HFFc6 (cell line): ENCODE data around the gene COMMD3. TPM values are rescaled to one million over a fixed set of nuclear protein-coding genes. Genes with fewer than 3 reads are reported as not detected.

Experiments
- DNase-seq: peaks from one replicate; pipeline ENCODE4 v3.0.0-alpha.2; 2018
- H3K27ac Mint-ChIP-seq: 2 replicates; pipeline ENCODE4 v1.8.0; 2020; ENCODE audit warnings: mild to moderate bottlenecking, mixed read lengths
- H3K27me3 Mint-ChIP-seq: 2 replicates; pipeline ENCODE4 v1.8.0; 2021; ENCODE audit warnings: mild to moderate bottlenecking, moderate library complexity, mixed read lengths; ENCODE audit not compliant: insufficient read depth
- H3K36me3 Mint-ChIP-seq: 2 replicates; pipeline ENCODE4 v1.8.0; 2021; ENCODE audit warnings: low read depth, mixed read lengths
- H3K4me1 Mint-ChIP-seq: 2 replicates; pipeline ENCODE4 v1.8.0; 2020; ENCODE audit warnings: low read depth, mixed read lengths
- H3K4me3 Mint-ChIP-seq: 2 replicates; pipeline ENCODE4 v1.8.0; 2020; ENCODE audit warnings: mild to moderate bottlenecking, moderate library complexity, mixed read lengths
- H3K9me3 Mint-ChIP-seq: 2 replicates; pipeline ENCODE4 v1.8.0; 2020; ENCODE audit warnings: mild to moderate bottlenecking, mixed read lengths
- total RNA-seq, 6 experiments: library from RNA; stranded (reverse); fragmentation: NEBNext Ultra II Directional; extraction: Animal tissue kit (Norgen Biotek cat#: 25700); gene quantifications; 2 replicates in 1 of 6; 3 replicates in 5 of 6; pipeline ENCODE4 v1.2.3, GENCODE V29; 2021
- TF ChIP-seq, protein P1 (sequence below): fragments of 200-600 bp; sonication (generic); IDR thresholded peaks from 2 replicates; pipeline ENCODE4 v1.5.0; 2021; ENCODE audit warnings: antibody characterized with exemption, mild to moderate bottlenecking

Gene COMMD3
- total RNA-seq, 6 experiments from 2014 or later = 39.5 to 47.6 (median 43.8) TPM

DNA sequence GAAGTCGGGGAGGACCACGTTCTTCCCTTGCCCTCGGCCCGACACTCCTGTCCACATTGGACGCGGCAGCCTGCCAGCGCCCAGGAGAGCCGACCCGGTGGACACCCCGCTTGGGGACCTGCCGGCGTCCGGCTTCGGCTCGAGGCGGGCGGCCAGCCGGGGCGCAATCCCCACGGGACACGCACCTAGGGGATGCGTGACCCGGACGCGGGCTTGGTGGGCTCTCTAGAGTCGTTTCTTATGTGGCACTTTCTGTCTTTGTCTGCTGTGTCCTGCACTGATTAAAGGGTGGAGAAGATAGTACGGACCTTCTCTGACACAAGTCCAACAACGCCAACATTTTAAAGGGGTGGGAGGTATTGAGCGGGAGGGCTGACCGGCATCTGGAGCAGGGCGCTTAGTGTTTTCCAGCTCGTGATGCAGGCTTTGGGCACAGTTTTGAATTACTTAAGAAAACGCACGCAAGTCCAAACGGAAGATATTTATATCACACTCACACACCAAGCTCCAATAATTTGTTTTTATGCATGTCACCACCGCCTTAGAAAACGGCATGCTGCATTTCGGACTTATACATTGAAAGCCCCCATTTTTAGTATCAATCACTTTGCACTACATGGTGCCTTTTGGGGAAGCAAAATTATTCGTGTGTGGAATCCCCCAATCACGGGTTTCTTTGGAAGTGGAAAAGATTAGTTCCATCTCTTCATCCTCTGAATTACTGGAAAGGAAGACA lies 25.2 kb downstream of the COMMD3 start:
- peaks cover 13% of the 10 kb centered on the region for H3K9me3 Mint-ChIP-seq
- peak overlapping the region; percentile 68 for H3K27ac Mint-ChIP-seq
- TF ChIP-seq, protein P1, sequence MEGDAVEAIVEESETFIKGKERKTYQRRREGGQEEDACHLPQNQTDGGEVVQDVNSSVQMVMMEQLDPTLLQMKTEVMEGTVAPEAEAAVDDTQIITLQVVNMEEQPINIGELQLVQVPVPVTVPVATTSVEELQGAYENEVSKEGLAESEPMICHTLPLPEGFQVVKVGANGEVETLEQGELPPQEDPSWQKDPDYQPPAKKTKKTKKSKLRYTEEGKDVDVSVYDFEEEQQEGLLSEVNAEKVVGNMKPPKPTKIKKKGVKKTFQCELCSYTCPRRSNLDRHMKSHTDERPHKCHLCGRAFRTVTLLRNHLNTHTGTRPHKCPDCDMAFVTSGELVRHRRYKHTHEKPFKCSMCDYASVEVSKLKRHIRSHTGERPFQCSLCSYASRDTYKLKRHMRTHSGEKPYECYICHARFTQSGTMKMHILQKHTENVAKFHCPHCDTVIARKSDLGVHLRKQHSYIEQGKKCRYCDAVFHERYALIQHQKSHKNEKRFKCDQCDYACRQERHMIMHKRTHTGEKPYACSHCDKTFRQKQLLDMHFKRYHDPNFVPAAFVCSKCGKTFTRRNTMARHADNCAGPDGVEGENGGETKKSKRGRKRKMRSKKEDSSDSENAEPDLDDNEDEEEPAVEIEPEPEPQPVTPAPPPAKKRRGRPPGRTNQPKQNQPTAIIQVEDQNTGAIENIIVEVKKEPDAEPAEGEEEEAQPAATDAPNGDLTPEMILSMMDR = no peak
- H3K36me3 Mint-ChIP-seq = peaks cover 21% of the 10 kb centered on the region
- H3K27me3 Mint-ChIP-seq = peaks cover 50% of the 10 kb centered on the region
- no peak for DNase-seq
- peaks cover 24% of the 10 kb centered on the region for H3K4me1 Mint-ChIP-seq
- H3K4me3 Mint-ChIP-seq = peak overlapping the region; percentile 91

DNA sequence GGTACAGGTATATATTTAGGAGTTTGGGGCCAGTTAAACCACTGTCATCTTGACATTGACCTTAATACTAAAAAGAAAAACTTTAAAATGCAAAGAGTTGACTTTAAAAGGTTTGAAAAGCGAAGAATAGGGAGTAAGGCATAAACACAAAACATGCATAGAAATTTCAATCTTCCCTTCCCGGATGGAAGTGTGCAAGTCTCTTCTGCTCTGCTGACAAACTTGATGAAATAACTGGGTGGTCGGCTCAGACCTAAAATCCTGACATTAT lies 25.7 kb downstream of the COMMD3 start:
- Mint-ChIP-seq H3K27ac (no peak overlapping the region), H3K4me1 (peaks cover 23% of the 10 kb centered on the region), H3K27me3 (peaks cover 49% of the 10 kb centered on the region), H3K36me3 (peaks cover 22% of the 10 kb centered on the region), H3K9me3 (peaks cover 12% of the 10 kb centered on the region), H3K4me3 (peak overlapping the region; percentile 91)
- DNase-seq = no peak
- TF ChIP-seq, protein P1 = no peak

DNA sequence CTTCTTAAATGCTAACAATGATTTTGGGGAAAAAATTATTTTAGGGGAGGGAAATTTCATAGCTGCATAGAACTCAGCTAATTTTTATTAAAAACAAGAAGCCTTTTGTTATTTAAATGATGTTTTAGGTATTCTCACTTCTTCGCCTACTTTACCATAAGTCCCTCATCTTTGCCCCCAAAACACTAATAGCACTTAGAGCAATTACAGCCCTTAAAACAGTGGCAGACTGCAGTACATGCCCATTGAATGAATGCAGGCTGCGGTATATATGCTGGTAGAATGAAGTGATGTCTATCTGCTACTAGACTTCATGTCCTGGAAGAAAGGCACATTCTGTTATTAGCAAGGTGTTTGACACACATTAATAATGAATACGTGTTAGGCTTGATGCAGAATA lies 26.2 kb downstream of the COMMD3 start:
- Mint-ChIP-seq H3K27ac (no peak overlapping the region), H3K36me3 (peaks cover 17% of the 10 kb centered on the region), H3K27me3 (peaks cover 47% of the 10 kb centered on the region), H3K4me3 (no peak overlapping the region), H3K4me1 (peaks cover 18% of the 10 kb centered on the region), H3K9me3 (peaks cover 6% of the 10 kb centered on the region)
- TF ChIP-seq, protein P1 = no peak
- DNase-seq = no peak

DNA sequence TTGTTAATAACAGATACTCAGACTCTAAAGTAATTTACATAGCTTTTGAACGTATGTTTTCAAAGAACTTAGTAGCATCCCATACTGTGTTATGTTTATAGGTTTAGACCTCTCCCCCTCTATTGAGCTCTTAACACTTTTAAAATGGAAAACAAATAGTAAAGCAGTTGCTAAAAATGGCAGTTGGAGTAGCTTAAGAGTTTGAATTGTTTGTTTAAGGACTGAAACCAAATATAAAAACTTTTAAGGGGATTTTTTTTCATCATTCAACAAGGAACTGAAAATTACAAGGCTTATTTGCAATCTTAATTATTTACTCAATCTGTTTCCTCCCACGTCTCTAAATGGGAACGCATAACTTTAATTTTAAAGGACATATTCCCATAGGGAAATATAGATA lies 27.5 kb downstream of the COMMD3 start:
- peaks cover 45% of the 10 kb centered on the region for H3K27me3 Mint-ChIP-seq
- peaks cover 14% of the 10 kb centered on the region; the same call in 1 of the 2 replicates for H3K36me3 Mint-ChIP-seq
- H3K4me1 Mint-ChIP-seq = peaks cover 17% of the 10 kb centered on the region
- TF ChIP-seq, protein P1 = no peak
- peaks cover 4% of the 10 kb centered on the region; the same call in 1 of the 2 replicates for H3K9me3 Mint-ChIP-seq
- no peak overlapping the region for H3K27ac Mint-ChIP-seq
- no peak for DNase-seq
- no peak overlapping the region for H3K4me3 Mint-ChIP-seq

DNA sequence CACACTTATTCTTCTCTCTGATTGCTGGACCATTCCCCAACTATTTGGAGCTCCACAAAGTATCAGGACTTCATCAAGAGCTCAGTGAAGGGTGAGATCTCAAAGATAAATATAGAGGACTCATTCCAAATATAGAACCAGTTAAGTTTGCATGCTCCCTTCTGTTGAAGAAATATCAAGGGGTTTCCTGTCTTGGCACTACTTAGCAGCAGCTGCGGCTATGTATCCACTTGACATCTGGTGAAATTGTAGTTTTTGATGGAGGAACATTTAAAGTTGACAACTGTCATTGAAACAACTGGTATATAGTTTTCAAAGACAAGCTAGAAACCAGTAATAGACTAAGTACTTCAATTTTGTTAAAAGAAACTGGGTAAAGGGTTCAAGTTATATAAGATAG lies 28.1 kb downstream of the COMMD3 start:
- no peak for DNase-seq
- Mint-ChIP-seq H3K4me3 (no peak overlapping the region), H3K27ac (no peak overlapping the region), H3K9me3 (peaks cover 4% of the 10 kb centered on the region; the same call in 1 of the 2 replicates), H3K4me1 (peaks cover 17% of the 10 kb centered on the region), H3K36me3 (peaks cover 14% of the 10 kb centered on the region; the same call in 1 of the 2 replicates), H3K27me3 (peaks cover 45% of the 10 kb centered on the region)
- TF ChIP-seq, protein P1 = no peak
